GM21786 (cell line): ENCODE measurements around the gene ZCCHC14.
"Not testable (repeated sequence)": the region's sequence is repeated elsewhere in the genome, so short reads cannot be mapped to it uniquely, and the experiment has no call there.

Experiments
- ATAC-seq: cut with Tn5 transposase; IDR thresholded peaks from one replicate; pipeline ENCODE4 v1.9.1; 2021; ENCODE audit not compliant: unreplicated experiment

The ZCCHC14 gene

GRCh38 chr16:87412371-87412995, 80.3 kb downstream of the ZCCHC14 start:
- ATAC-seq = no peak

DNA sequence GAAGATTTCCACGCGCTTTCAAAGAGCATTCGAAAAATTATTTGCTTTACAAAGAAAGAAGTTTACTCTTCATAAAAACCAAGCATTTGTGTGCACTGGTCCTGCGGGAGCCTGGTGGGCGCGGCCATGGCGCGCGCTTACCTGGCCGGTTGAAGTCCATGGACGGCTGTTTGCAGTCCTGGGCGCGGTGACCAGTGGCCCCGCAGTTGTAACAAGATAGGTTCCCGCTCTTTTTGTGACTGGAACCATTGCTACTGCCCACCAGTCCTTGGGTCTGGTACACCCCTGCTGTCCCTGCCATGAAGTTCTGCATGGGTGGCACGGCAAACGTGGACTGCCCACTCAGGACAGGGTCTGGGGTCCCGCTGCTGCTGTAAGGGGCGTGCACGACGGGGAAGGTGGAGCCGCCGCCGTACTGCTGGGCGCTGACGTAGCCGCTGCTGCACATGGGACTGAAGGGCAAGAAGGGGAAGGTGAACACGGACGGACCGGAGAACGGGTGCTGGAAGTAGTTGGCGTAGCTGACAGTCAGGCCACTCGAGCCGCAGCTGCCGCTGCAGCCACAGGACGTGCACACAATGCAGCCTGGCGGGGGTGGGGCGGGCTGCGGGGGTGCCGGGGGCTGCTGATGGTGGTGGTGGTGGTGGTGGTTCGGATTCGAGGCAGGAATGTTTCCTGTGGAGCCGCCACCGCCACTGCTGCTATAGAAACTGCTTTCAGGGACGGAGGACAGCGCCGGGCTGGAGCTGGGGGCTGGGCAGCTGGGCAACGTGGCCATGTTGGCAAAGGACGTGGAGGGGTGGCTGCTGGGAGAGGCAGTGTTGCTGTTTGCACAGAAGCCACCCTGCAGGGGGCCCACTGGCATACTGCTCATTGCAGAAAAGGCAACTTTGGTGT, 81.2 kb downstream of the ZCCHC14 start:
- no peak for ATAC-seq

- ATAC-seq = no peak
These were observed 81.9 kb downstream of the ZCCHC14 start for GRCh38 chr16:87410968-87411367.

DNA sequence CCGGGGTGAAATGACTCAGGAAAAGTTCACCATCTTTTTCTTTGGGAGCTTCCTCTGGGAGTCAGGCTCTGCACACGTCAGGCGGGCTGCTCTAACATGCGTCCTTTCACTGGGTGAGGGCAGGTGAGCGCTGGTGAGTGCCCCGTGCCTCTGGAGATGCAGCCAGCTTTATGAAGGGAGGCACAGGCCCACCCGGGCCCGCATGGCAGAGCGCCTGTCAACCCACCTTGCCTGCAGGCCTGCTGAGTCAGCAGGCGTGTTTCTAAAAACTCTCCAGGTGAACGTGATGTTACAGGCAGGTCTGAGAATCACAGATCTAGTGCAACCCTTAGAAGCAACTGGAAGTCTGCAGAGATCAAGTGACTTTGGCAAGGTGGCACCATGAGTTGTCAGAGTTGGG, 82.3 kb downstream of the ZCCHC14 start:
- no peak for ATAC-seq

- no peak for ATAC-seq
These were observed 83.0 kb downstream of the ZCCHC14 start for GRCh38 chr16:87409781-87410180.

- ATAC-seq = no peak
These were observed 83.7 kb downstream of the ZCCHC14 start for GRCh38 chr16:87409153-87409552.

GRCh38 chr16:87407511-87408112, 85.2 kb downstream of the ZCCHC14 start:
- no peak for ATAC-seq

GRCh38 chr16:87406495-87407088, 86.2 kb downstream of the ZCCHC14 start:
- ATAC-seq = no peak

- ATAC-seq = no peak
These were observed 87.8 kb downstream of the ZCCHC14 start for GRCh38 chr16:87404764-87405625.

- no peak for ATAC-seq
These were observed 97.5 kb downstream of the ZCCHC14 start for GRCh38 chr16:87395181-87395842.

DNA sequence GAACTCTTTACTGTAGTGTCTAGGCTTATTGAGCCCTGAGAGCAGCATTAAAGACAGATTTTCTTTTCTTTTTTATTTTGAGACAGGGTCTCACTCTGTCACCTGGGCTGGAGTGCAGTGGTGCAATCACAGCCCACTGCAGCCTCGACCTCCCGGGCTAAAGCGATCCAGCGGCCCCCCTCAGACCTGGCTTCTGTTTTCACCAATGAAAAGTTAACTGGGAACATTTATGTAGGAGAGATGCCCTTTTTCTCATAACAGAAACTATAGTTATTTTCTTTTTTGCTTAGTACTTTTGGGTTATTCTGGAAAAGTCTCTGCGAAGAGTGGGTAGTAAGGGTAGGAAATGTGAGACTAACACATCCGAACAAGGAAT, 99.2 kb downstream of the ZCCHC14 start:
- ATAC-seq = no peak

DNA sequence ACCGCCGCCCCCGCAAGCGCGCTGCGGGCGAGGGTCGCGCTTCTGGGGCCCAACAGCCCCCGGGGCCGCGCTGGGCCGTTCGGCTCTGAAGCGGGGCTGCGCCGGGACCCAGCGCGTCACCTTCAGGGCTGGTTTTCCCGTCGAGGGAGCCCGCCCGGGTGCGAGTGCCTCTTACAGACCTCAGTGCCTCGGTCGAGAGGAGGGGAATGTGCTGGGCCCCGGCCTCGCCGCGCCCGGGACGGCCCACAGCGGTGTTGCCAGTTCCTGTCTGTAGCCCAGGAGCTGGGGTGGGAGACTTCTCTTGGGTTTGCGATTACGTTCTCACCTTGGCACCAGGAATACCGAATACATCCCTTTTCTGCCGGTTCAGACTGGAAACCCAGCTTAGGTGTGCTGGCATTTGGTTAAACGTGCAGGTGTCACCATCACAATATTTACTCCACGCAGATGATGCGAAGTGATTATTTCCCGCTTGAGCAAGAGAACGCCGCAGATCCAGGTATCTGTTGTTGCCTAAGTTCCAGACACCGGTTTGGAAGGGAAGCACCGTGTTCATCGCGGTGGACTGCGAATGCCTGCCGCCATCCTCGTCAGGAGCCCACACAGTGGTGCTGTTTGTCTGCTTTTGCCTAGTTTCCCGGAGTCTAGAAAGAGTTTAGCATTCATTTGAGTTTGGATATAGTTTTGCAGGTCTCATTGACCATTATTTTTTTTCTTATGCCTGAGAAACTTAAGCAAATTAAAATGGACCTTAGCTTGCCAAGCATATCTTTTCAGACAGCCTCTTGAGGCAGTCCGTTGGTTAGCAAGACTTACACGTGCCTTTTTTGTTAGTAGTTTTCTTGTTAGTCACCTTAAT, 99.8 kb downstream of the ZCCHC14 start:
- no peak for ATAC-seq

DNA sequence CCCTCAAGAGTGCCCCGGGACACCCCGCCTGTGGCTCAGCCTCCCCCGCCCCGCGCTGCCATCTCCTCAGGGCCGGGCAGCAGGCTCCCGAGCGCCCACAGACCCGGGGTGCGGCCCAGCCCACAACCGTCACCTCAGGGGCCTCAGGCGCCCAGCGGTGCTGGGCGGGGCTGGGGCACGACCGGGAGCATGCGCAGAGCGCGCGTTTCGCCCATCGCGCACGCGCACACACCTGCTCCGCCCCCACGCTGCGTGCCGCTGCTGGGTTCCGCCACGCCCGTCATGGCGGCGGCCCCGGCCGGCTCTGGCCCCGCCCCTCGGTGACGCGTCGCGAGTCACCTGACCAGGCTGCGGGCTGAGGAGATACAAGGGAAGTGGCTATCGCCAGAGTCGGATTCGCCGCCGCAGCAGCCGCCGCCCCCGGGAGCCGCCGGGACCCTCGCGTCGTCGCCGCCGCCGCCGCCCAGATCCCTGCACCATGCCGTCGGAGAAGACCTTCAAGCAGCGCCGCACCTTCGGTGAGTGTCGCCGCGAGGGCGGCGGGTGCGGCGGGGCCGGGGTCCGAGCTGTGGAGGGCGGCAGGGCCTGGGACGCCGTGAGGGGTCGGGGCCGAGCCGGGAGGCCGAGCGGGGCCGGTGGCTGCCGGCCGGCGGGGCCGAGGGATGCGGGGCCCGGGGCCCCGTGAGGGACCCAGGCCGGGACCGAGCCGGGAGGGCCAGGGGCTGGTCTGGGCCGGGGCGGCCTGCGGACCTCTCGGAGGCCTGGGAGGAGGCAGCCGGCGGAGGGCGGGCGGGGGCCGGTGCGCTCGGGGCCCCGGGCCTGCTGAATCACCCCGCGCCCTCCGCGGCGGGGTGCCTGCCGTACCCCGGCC, 100.6 kb downstream of the ZCCHC14 start, which contains the start of gene MAP1LC3B:
MAP1LC3B (plus strand) TSS at position 387 of the 871 bp plus-strand sequence; CDS start at position 479, 92 bp downstream.
- peak; percentile 55 for ATAC-seq

DNA sequence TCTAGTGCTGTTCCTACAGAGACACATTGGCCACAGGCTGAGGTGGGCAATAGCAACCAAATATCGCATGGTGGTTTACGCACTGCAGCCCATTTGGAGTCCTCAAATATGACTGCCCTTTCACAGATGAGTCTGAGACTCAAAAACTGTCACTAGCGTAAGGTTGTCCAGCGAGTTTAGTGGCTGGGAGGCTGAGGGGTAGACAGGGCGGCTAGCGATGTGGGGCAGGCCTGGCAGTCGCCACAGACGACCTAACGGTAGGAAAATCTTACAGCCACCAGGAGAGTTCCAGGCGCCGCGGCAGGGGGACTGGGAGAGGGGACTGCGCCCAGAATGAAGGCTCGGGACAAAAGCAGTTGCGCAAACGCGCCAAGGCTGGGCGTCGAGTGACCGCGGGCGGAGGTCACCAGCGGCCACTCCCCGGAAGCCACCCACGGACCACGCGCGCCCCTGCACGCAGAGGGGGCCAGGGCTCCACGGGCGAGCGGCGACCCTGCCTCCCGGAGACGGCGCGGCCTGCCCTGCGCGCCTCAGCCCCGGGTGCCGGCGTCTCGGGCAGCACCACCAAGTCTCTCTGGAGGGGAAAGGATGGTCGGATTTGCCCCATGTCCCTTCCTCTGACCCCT, 101.4 kb downstream of the ZCCHC14 start:
- peak; percentile 11 for ATAC-seq

DNA sequence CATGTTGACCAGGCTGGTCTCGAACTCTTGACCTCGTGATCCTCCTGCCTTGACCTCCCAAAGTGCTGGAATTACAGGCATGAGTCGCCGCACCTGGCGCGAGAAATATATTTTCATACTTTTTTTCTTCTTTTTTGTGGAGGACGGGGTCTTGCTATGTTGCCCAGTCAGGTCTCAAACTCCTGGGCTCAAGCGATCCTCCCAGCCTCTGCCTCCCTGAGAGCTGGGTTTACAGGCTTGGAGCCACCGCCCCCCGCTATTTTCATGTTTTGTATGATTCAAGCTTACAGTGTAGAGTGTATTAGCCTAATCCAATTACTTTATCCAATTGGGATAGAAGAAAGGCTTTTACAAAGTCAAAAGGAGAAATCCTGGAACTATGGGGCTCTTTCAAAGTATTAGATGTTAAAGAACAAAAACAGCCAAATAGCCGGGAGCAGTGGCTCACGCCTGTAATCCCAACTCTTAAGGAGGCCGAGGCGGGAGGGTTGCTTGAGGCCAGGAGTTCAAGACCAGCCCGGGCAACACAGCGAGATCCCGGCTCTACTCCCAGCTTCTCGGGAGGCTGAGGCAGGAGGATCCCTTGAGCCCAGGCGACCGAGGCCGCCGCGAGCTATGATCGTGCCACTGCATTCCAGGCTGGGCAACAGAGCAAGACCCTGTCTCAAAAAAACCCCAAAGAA, 102.0 kb downstream of the ZCCHC14 start:
- no peak for ATAC-seq

DNA sequence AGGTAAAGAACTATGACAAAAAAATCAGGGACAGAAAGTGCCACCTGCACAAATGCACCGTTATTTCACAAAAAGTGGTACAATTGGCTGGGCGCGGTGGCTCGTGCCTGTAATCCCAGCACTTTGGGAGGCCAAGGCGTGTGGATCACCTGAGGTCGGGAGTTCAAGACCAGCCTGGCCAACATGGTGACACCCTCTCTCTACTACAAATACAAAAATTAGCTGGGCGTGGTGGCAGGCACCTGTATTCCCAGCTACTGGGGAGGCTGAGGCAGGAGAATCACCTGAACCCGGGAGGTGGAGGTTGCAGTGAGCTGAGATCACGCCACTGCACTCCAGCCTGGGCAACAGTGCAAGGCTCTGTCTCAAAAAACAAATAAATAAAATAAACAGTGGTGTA, 102.9 kb downstream of the ZCCHC14 start:
- not testable (repeated sequence) for ATAC-seq

GRCh38 chr16:87389245-87389644, 103.6 kb downstream of the ZCCHC14 start:
- no peak for ATAC-seq
